ENCODE results near the gene PLA2G2E.
"Not testable (repeated sequence)": the region's sequence is repeated elsewhere in the genome, so short reads cannot be mapped to it uniquely, and the experiment has no call there.

The PLA2G2E gene

DNA sequence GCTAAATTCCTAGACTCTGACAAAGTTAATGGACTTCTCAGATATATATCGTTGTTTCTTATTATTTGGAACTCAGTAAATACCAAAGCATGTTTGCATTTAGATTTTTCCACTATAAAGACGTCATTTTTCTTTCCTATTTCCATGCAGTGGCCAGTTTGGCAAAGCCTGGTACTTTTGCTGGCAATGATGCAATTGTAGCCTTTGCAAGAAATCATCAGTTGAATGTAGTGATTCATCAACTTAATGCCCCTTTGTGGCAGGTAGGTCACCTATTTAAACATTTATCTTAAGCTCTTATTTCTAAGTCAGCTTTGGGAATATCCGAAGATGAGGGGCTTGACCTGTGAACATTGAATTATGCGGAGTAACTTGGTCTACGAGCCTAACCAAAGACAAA lies 29.2 kb downstream of the PLA2G2E start:
- Histone ChIP-seq H3K9ac (ENCODE audit: low read length) (no peak overlapping the region), H3K9me3 (ENCODE audit: control insufficient read depth, low read length) (no peaks in the 10 kb centered on the region), H3K4me3 (ENCODE audit: low read length) (no peak overlapping the region), H3K4me1 (ENCODE audit: control insufficient read depth, insufficient read depth, low read length) (no peaks in the 10 kb centered on the region), H3K27me3 (ENCODE audit: control insufficient read depth, insufficient read depth, low read length) (no peaks in the 10 kb centered on the region), H3K36me3 (ENCODE audit: control insufficient read depth, insufficient read depth, low read length) (no peaks in the 10 kb centered on the region)

DNA sequence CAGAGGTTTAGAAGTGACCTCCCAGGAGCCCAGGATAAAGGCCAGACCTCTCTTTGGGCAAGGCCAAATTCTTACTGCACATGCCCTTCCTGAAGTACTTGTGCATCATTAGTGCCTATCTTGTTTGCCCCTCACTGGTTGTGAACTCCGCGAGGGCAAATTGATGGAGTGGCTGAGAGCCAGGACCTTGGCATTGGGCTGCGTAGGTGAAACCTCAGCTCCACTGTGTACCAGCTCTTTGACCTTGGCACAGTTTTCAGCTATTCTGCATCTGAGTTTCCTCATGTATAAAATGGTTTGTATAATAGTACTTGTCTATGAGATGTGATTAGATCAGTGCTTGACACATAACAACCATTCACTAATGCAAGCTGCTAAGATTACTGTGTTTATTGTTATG lies 29.7 kb downstream of the PLA2G2E start:
- H3K27me3 ChIP-seq (ENCODE audit: control insufficient read depth, insufficient read depth, low read length), result no peaks in the 10 kb centered on the region
- no peaks in the 10 kb centered on the region for H3K4me1 ChIP-seq (ENCODE audit: control insufficient read depth, insufficient read depth, low read length)
- H3K4me3 ChIP-seq (ENCODE audit: low read length), result no peak overlapping the region
- H3K36me3 ChIP-seq (ENCODE audit: control insufficient read depth, insufficient read depth, low read length), result no peaks in the 10 kb centered on the region
- H3K9ac ChIP-seq (ENCODE audit: low read length), result no peak overlapping the region
- no peaks in the 10 kb centered on the region for H3K9me3 ChIP-seq (ENCODE audit: control insufficient read depth, low read length)

DNA sequence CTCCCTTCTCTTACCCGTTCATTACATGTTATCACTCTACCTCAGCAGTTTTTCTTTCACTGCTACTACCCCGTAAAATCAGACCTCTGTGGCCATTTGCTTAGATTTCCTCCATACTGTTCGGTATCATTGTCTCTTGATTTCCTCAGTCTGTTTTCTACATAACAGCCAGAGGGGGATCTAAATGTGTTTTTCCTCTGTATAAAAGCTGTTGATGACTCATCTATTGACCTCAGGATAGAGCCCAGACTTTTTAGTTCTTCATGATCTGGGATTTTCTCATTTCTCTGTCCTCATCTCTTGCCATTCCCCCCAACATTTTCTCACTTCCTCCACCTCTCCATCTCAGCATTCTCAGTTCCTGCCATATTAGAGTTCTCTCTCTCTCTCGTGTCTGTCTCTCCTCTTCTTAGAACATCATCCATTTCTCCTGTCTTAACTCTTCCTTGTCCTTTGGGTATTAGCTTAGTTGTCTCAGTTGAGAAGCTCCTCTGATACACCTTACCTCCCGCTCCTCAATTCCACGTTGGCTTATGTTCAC lies 30.7 kb downstream of the PLA2G2E start:
- Histone ChIP-seq H3K4me3 (ENCODE audit: low read length) (no peak overlapping the region), H3K4me1 (ENCODE audit: control insufficient read depth, insufficient read depth, low read length) (no peaks in the 10 kb centered on the region), H3K27me3 (ENCODE audit: control insufficient read depth, insufficient read depth, low read length) (no peaks in the 10 kb centered on the region), H3K9me3 (ENCODE audit: control insufficient read depth, low read length) (no peaks in the 10 kb centered on the region), H3K9ac (ENCODE audit: low read length) (no peak overlapping the region), H3K36me3 (ENCODE audit: control insufficient read depth, insufficient read depth, low read length) (no peaks in the 10 kb centered on the region)

DNA sequence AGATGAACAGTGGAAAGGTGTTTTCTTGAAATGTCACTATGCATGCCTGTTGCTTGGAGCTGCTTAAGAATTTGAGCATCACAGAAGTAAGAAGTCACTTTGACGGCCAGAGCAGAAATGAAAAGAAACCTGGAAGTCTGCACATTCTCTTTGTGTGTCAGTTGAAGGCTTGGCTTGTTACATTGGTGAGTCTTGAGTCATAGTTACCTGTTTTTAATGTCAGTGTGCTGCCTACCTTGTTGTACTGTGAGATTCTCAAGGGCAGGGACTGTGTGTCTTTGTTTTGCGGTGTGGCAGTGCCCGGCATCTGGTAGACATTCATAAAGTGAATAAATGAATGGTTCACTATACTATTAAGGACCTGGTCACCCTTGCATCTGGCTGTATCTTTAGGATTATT lies 31.3 kb downstream of the PLA2G2E start:
- Histone ChIP-seq H3K36me3 (ENCODE audit: control insufficient read depth, insufficient read depth, low read length) (no peaks in the 10 kb centered on the region), H3K9me3 (ENCODE audit: control insufficient read depth, low read length) (no peaks in the 10 kb centered on the region), H3K27me3 (ENCODE audit: control insufficient read depth, insufficient read depth, low read length) (no peaks in the 10 kb centered on the region), H3K4me3 (ENCODE audit: low read length) (no peak overlapping the region), H3K4me1 (ENCODE audit: control insufficient read depth, insufficient read depth, low read length) (no peaks in the 10 kb centered on the region), H3K9ac (ENCODE audit: low read length) (no peak overlapping the region)

DNA sequence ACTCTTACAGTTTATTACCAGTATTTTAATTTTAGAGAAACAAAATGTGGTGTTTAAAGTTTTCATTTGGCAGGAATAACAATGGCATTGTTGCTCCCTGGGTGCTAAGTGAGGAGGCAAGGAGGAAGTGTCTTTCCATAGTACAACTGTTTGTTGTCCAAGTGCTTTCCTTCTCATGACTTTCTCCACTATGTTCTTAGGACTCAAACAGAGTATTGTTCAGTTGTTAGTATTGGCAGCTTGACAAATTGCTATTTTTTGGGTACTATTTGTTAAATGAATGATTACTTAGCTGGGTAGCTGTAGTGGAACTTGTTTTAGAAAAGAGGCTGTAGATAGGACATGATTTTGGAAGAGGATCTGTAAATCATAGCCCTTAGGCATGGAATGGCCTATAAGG lies 33.8 kb downstream of the PLA2G2E start:
- no peaks in the 10 kb centered on the region for H3K36me3 ChIP-seq (ENCODE audit: control insufficient read depth, insufficient read depth, low read length)
- H3K9me3 ChIP-seq (ENCODE audit: control insufficient read depth, low read length), result no peaks in the 10 kb centered on the region
- H3K4me3 ChIP-seq (ENCODE audit: low read length), result no peak overlapping the region
- H3K9ac ChIP-seq (ENCODE audit: low read length), result no peak overlapping the region
- H3K27me3 ChIP-seq (ENCODE audit: control insufficient read depth, insufficient read depth, low read length), result no peaks in the 10 kb centered on the region
- H3K4me1 ChIP-seq (ENCODE audit: control insufficient read depth, insufficient read depth, low read length), result no peaks in the 10 kb centered on the region

DNA sequence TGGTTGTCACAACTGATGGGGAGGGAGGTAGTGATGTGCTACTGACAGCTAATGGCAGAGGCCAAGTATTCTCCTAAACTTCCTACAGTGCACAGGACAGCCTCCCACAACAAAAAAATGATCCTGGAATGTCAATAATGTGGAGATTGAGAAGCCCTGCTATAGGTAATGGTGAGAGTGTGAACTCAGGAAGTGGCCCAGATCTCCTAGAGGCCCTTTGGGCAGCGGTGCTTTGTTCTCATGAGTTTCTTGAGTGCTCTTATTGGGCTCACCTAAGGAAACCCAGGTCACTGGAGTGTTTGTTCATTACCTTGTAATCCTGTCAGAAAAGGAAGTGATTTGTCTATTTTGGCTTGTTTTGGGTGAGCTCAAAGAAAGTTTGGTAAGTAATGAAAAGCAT lies 35.3 kb downstream of the PLA2G2E start:
- Histone ChIP-seq H3K4me3 (ENCODE audit: low read length) (no peak overlapping the region), H3K27me3 (ENCODE audit: control insufficient read depth, insufficient read depth, low read length) (no peaks in the 10 kb centered on the region), H3K36me3 (ENCODE audit: control insufficient read depth, insufficient read depth, low read length) (no peaks in the 10 kb centered on the region), H3K9me3 (ENCODE audit: control insufficient read depth, low read length) (no peaks in the 10 kb centered on the region), H3K9ac (ENCODE audit: low read length) (no peak overlapping the region), H3K4me1 (ENCODE audit: control insufficient read depth, insufficient read depth, low read length) (peaks cover 12% of the 10 kb centered on the region)

DNA sequence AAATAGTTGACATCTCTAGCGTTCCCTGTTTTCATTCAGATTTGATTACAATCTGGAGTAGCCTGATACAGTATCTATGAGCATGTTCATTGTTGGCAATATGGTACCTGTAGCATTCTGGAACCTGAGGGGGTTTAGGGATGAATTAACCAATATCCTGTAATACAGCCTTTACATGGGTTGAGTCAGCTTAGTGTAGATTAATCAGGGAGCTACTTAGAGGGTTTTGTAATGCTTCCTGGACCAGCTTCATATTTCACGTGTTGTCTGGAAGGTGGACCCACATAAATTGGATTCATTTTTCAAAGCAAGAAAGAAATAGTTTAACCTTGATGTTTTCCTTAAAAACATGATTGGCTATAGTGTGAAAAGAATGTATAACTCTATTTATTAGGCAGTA lies 37.6 kb downstream of the PLA2G2E start:
- no peaks in the 10 kb centered on the region for H3K27me3 ChIP-seq (ENCODE audit: control insufficient read depth, insufficient read depth, low read length)
- H3K36me3 ChIP-seq (ENCODE audit: control insufficient read depth, insufficient read depth, low read length), result no peaks in the 10 kb centered on the region
- no peak overlapping the region for H3K4me3 ChIP-seq (ENCODE audit: low read length)
- no peak overlapping the region for H3K9ac ChIP-seq (ENCODE audit: low read length)
- H3K9me3 ChIP-seq (ENCODE audit: control insufficient read depth, low read length), result no peaks in the 10 kb centered on the region
- H3K4me1 ChIP-seq (ENCODE audit: control insufficient read depth, insufficient read depth, low read length), result peaks cover 15% of the 10 kb centered on the region

DNA sequence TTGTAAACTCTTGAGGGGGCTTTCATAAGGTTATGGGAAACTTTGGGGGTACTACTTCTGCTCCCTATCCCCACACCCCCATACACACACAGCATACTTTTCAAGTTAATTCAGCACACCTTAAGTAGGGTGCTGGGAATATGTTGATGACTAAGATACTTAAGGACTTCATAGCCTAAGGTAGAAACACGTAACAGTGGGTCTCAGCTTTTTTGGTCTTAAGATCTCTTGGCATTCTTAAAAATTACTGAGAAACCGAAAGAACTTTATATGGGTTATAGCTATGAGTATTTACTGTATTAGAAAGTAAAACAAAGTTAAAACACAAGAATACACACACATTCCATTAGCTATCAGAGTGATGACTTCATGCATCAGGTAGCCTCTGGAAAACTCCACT lies 39.1 kb downstream of the PLA2G2E start:
- no peaks in the 10 kb centered on the region for H3K9me3 ChIP-seq (ENCODE audit: control insufficient read depth, low read length)
- no peaks in the 10 kb centered on the region for H3K36me3 ChIP-seq (ENCODE audit: control insufficient read depth, insufficient read depth, low read length)
- H3K4me3 ChIP-seq (ENCODE audit: low read length), result no peak overlapping the region
- no peaks in the 10 kb centered on the region for H3K27me3 ChIP-seq (ENCODE audit: control insufficient read depth, insufficient read depth, low read length)
- H3K4me1 ChIP-seq (ENCODE audit: control insufficient read depth, insufficient read depth, low read length), result peaks cover 15% of the 10 kb centered on the region
- H3K9ac ChIP-seq (ENCODE audit: low read length), result no peak overlapping the region

DNA sequence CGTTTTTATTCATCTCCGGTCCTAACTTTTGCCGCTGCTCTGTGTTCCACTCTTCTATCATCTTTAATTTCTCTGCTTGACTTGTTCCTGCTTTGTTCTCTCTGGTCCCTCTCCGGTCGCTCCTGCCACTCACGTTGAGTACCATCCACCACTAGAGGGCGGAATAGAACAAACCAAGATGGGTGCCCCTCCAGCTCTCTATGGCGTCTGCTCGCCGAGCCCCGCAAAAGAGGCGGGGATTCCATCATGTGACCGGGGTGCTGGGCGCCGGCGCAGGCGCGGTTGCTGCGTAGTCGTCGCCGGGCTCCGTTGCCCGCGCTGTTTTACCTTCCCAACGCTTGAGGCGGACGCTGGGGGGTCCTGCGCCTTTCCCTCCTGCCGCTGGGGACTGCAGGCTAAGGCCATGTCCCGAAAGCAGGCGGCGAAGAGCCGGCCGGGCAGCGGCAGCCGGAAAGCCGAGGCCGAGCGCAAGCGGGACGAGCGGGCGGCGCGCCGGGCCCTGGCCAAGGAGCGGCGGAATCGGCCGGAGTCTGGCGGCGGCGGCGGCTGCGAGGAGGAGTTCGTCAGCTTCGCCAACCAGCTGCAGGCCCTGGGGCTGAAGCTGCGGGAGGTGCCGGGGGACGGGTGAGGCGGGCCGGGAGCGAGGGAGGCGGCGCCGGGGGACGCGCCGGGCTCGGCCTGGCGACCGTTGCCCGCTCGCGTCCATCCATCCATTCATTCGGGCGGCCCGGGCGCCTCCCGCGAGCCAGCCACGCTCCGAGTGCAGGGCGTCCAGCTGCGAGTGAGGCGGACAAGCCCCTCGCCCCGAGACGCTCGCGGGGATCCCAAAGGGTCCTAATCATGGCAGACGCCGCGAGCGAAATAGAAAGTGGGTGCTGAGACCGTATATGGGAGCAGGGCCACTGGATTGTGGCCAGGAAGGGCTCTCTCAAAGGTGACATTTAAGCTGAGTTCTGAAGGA lies 41.0 kb downstream of the PLA2G2E start, which contains the start of gene OTUD3:
OTUD3 (plus strand) TSS at position 285 of the 961 bp plus-strand sequence; CDS start at position 404, 119 bp downstream.
- peaks cover 15% of the 10 kb centered on the region for H3K4me1 ChIP-seq (ENCODE audit: control insufficient read depth, insufficient read depth, low read length)
- H3K9me3 ChIP-seq (ENCODE audit: control insufficient read depth, low read length), result no peaks in the 10 kb centered on the region
- peak within 1 kb of the TSS; percentile 61 for H3K9ac ChIP-seq (ENCODE audit: low read length)
- peak within 1 kb of the TSS; percentile 48 for H3K4me3 ChIP-seq (ENCODE audit: low read length)
- H3K36me3 ChIP-seq (ENCODE audit: control insufficient read depth, insufficient read depth, low read length), result no peaks in the 10 kb centered on the region
- no peaks in the 10 kb centered on the region for H3K27me3 ChIP-seq (ENCODE audit: control insufficient read depth, insufficient read depth, low read length)

DNA sequence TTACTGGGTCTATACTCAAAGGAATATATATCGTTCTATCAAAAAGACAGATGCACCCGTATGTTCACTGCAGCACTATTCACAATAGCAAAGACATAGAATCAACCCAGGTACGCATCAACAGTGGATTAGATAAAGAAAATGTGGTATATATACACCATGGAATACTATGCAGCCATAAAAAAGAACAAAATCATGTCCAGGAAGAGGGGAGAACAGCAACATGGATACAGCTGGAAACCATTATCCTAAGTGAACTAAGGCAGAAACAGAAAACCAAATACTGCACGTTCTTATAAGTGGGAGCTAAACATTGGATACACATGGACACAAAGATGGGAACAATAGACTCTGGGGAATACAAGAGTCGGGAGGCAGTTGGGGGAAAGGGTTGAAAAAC lies 42.6 kb downstream of the PLA2G2E start:
- not testable (repeated sequence) for H3K36me3 ChIP-seq (ENCODE audit: control insufficient read depth, insufficient read depth, low read length); H3K9me3 ChIP-seq (ENCODE audit: control insufficient read depth, low read length); H3K9ac ChIP-seq (ENCODE audit: low read length); H3K4me3 ChIP-seq (ENCODE audit: low read length); H3K27me3 ChIP-seq (ENCODE audit: control insufficient read depth, insufficient read depth, low read length)
- peaks cover 15% of the 10 kb centered on the region for H3K4me1 ChIP-seq (ENCODE audit: control insufficient read depth, insufficient read depth, low read length)

DNA sequence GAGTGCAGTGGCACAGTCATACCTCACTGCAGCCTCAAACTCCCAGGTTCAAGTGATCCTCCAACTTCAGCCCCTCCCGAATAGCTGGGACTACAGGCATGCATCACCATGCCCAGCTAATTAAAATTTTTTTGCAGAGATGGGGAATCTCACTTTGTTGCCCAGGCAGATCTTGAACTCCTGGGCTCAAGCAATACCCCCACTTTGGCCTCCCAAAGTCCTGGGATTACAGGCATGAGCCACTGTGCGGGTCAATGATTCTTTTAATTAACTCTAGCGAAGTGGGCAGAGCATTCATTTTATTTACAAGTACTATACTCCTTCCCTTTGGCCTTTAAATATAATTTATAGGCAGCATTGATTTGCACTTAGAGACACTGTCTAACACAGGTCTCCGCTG lies 43.8 kb downstream of the PLA2G2E start:
- H3K9me3 ChIP-seq (ENCODE audit: control insufficient read depth, low read length), result no peaks in the 10 kb centered on the region
- no peak overlapping the region for H3K4me3 ChIP-seq (ENCODE audit: low read length)
- no peaks in the 10 kb centered on the region for H3K36me3 ChIP-seq (ENCODE audit: control insufficient read depth, insufficient read depth, low read length)
- H3K9ac ChIP-seq (ENCODE audit: low read length), result no peak overlapping the region
- no peaks in the 10 kb centered on the region for H3K27me3 ChIP-seq (ENCODE audit: control insufficient read depth, insufficient read depth, low read length)
- H3K4me1 ChIP-seq (ENCODE audit: control insufficient read depth, insufficient read depth, low read length), result peaks cover 15% of the 10 kb centered on the region

DNA sequence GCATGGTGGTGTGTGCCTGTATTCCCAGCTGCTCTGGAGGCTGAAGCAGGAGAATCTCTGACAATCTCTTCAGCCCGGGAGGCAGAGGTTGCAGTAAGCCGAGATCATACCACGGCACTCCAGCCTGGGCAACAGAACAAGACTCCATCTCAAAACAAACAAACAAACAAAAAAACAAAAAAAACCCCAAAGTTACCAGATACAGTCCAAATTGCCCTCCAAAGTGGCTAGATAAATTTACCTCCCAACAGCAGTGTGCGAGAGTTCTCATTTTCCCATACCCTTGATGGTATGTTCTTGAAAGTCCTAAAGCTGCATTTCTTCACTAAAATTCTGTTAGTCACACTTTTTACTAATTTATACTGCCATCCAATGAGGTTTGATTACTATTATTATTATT lies 44.2 kb downstream of the PLA2G2E start:
- Histone ChIP-seq H3K36me3 (ENCODE audit: control insufficient read depth, insufficient read depth, low read length) (no peaks in the 10 kb centered on the region), H3K4me1 (ENCODE audit: control insufficient read depth, insufficient read depth, low read length) (peaks cover 14% of the 10 kb centered on the region), H3K27me3 (ENCODE audit: control insufficient read depth, insufficient read depth, low read length) (no peaks in the 10 kb centered on the region), H3K4me3 (ENCODE audit: low read length) (no peak overlapping the region), H3K9me3 (ENCODE audit: control insufficient read depth, low read length) (no peaks in the 10 kb centered on the region), H3K9ac (ENCODE audit: low read length) (no peak overlapping the region)
